Esophagus mucosa (tissue), 1 donor: Measurements from ENCODE around the gene PLAA. TPM values are rescaled to one million over a fixed set of nuclear protein-coding genes. Genes with fewer than 3 reads are reported as not detected.
"Not testable (repeated sequence)": the region's sequence is repeated elsewhere in the genome, so short reads cannot be mapped to it uniquely, and the experiment has no call there.

Source experiments
- ATAC-seq: fragments of 200-7000 bp; cut with Tn5 transposase; one replicate; pipeline ENCODE4 v1.9.1; 2020
- total RNA-seq: library from RNA; stranded (reverse); gene quantifications from one replicate; pipeline ENCODE4 v1.2.4, GENCODE V29; 2023
- donor health status: DM: yes; HTN: yes; CAD: no.

Gene PLAA
- total RNA-seq, 1 donor from 2014 or later, result 21.6 TPM

- ATAC-seq, result no peak
These were observed 18.0 kb downstream of the PLAA start for GRCh38 chr9:26928902-26929495.

- ATAC-seq, result no peak
These were observed 21.4 kb downstream of the PLAA start for GRCh38 chr9:26925609-26926008.

GRCh38 chr9:26919698-26920097 lies 27.3 kb downstream of the PLAA start:
- ATAC-seq, result no peak

GRCh38 chr9:26913138-26913668 lies 33.8 kb downstream of the PLAA start:
- no peak for ATAC-seq

- no peak for ATAC-seq
These were observed 42.4 kb downstream of the PLAA start for GRCh38 chr9:26904671-26905070.

GRCh38 chr9:26904070-26904469 lies 43.0 kb downstream of the PLAA start:
- no peak for ATAC-seq

- ATAC-seq, result no peak
These were observed 53.9 kb downstream of the PLAA start for GRCh38 chr9:26893030-26893676.

- ATAC-seq, result peak; percentile 99
These were observed 54.6 kb downstream of the PLAA start, which contains the start of gene CAAP1 for GRCh38 chr9:26892251-26893029. Gene CAAP1, minus strand, starts transcription at chr9:26892802. Its CDS starts 87 bp downstream, at chr9:26892715.

- no peak for ATAC-seq
These were observed 55.3 kb downstream of the PLAA start for GRCh38 chr9:26891726-26892125.

GRCh38 chr9:26888271-26888670 lies 58.8 kb downstream of the PLAA start:
- no peak for ATAC-seq

- ATAC-seq, result no peak
These were observed 64.9 kb downstream of the PLAA start for GRCh38 chr9:26882154-26882553.

GRCh38 chr9:26880262-26880661 lies 66.8 kb downstream of the PLAA start:
- ATAC-seq, result no peak

- ATAC-seq, result not testable (repeated sequence)
These were observed 71.9 kb downstream of the PLAA start for GRCh38 chr9:26875155-26875554.

- no peak for ATAC-seq
These were observed 76.8 kb downstream of the PLAA start for GRCh38 chr9:26870292-26870691.

GRCh38 chr9:26863074-26863473 lies 84.0 kb downstream of the PLAA start:
- no peak for ATAC-seq

GRCh38 chr9:26856413-26857032 lies 90.5 kb downstream of the PLAA start:
- peak; percentile 59 for ATAC-seq

Other genes starting within 250 kb of the PLAA start
- 12.1 TPM for gene CAAP1, start 54.4 kb downstream of the PLAA start, total RNA-seq
- gene IFT74, start 9.2 kb upstream of the PLAA start, total RNA-seq, result 7.4 TPM
- gene LRRC19, start 58.4 kb upstream of the PLAA start, total RNA-seq, result 0.08 TPM
- gene TEK, start 162.0 kb upstream of the PLAA start, total RNA-seq, result 1.9 TPM